RWPE2 (cell line): Measurements from ENCODE around the gene KSR1.
"Not testable (repeated sequence)": the region's sequence is repeated elsewhere in the genome, so short reads cannot be mapped to it uniquely, and the experiment has no call there.

Source experiments
- ATAC-seq: fragments of 200-7000 bp; cut with Tn5 transposase; 3 replicates; pipeline ENCODE4 v1.9.1; 2021; ENCODE audit warnings: low read depth
- DNase-seq: peaks from one replicate; pipeline ENCODE4 v3.0.0-alpha.2; 2020; ENCODE audit warnings: low spot score
- H3K27ac ChIP-seq: fragments of 450-650 bp; 2 replicates; pipeline ENCODE4 v1.5.1; 2017; ENCODE audit warnings: mild to moderate bottlenecking; ENCODE audit not compliant: poor library complexity, severe bottlenecking
- H3K27me3 ChIP-seq: fragments of 250-450 bp; sonication (Bioruptor Pico); 2 replicates; pipeline ENCODE4 v1.5.1; 2021; ENCODE audit warnings: mild to moderate bottlenecking, moderate library complexity; ENCODE audit not compliant: insufficient read depth, poor library complexity, severe bottlenecking
- H3K36me3 ChIP-seq: fragments of 250-450 bp; sonication (Bioruptor Pico); 2 replicates; pipeline ENCODE4 v1.5.1; 2020; ENCODE audit warnings: low read depth, mild to moderate bottlenecking, moderate library complexity
- H3K4me1 ChIP-seq: fragments of 250-450 bp; sonication (Bioruptor Pico); 2 replicates; pipeline ENCODE4 v1.5.1; 2021; ENCODE audit warnings: mild to moderate bottlenecking, moderate library complexity; ENCODE audit not compliant: insufficient read depth, poor library complexity, severe bottlenecking
- H3K4me3 ChIP-seq: fragments of 250-450 bp; sonication (Bioruptor Pico); 2 replicates; pipeline ENCODE4 v1.5.1; 2021; ENCODE audit warnings: mild to moderate bottlenecking, moderate library complexity; ENCODE audit not compliant: severe bottlenecking
- H3K9me3 ChIP-seq: fragments of 250-450 bp; sonication (Bioruptor Pico); 2 replicates; pipeline ENCODE4 v1.5.1; 2021; ENCODE audit warnings: mild to moderate bottlenecking, moderate library complexity; ENCODE audit not compliant: severe bottlenecking
- CTCF ChIP-seq: fragments of 450-650 bp; IDR thresholded peaks from one replicate; pipeline ENCODE4 v1.5.1; 2017; ENCODE audit warnings: mild to moderate bottlenecking, moderate library complexity; ENCODE audit not compliant: poor library complexity, severe bottlenecking

The KSR1 gene

GRCh38 chr17:27630607-27631410 is 174.6 kb downstream of the KSR1 start, which contains the start of gene LGALS9:
TSS of gene LGALS9 (plus strand) at chr17:27631188. CDS start at chr17:27631266, 78 bp downstream.
- Histone ChIP-seq H3K36me3 (no peaks in the 10 kb centered on the region), H3K4me1 (no peaks in the 10 kb centered on the region), H3K4me3 (no peak within 1 kb of the TSS), H3K27me3 (no peaks in the 10 kb centered on the region), H3K27ac (no peak within 1 kb of the TSS), H3K9me3 (no peaks in the 10 kb centered on the region)
- no peak for TF ChIP-seq CTCF
- ATAC-seq, result peak; percentile 46
- DNase-seq, result no peak

GRCh38 chr17:27631411-27631760 is 175.1 kb downstream of the KSR1 start:
- H3K36me3 ChIP-seq, result no peaks in the 10 kb centered on the region
- H3K27me3 ChIP-seq, result no peaks in the 10 kb centered on the region
- peak; percentile 47; the same call in 2 of the 3 replicates for ATAC-seq
- TF ChIP-seq CTCF, result no peak
- no peak overlapping the region for H3K27ac ChIP-seq
- H3K4me1 ChIP-seq, result no peaks in the 10 kb centered on the region
- no peak for DNase-seq
- no peaks in the 10 kb centered on the region for H3K9me3 ChIP-seq
- H3K4me3 ChIP-seq, result no peak overlapping the region

- H3K4me1 ChIP-seq, result no peaks in the 10 kb centered on the region
- H3K36me3 ChIP-seq, result no peaks in the 10 kb centered on the region
- no peak for DNase-seq
- H3K9me3 ChIP-seq, result no peaks in the 10 kb centered on the region
- TF ChIP-seq CTCF, result no peak
- H3K27me3 ChIP-seq, result no peaks in the 10 kb centered on the region
- no peak for ATAC-seq
- no peak overlapping the region for H3K4me3 ChIP-seq
- no peak overlapping the region for H3K27ac ChIP-seq
These were observed 175.9 kb downstream of the KSR1 start for GRCh38 chr17:27631897-27632725.

GRCh38 chr17:27632766-27633165 is 176.5 kb downstream of the KSR1 start:
- not testable (repeated sequence) for ATAC-seq, H3K4me1 ChIP-seq, H3K4me3 ChIP-seq, DNase-seq, H3K9me3 ChIP-seq, H3K27me3 ChIP-seq, H3K27ac ChIP-seq, H3K36me3 ChIP-seq

- ATAC-seq (no peak), DNase-seq (no peak)
- H3K36me3 ChIP-seq, result no peaks in the 10 kb centered on the region
- H3K4me1 ChIP-seq, result no peaks in the 10 kb centered on the region
- no peaks in the 10 kb centered on the region for H3K9me3 ChIP-seq
- H3K27ac ChIP-seq, result no peak overlapping the region
- TF ChIP-seq CTCF, result no peak
- no peaks in the 10 kb centered on the region for H3K27me3 ChIP-seq
- H3K4me3 ChIP-seq, result no peak overlapping the region
These were observed 177.2 kb downstream of the KSR1 start for GRCh38 chr17:27633312-27634025.
